Measurements from ENCODE around the gene USP13.

The USP13 gene

GRCh38 chr3:179729981-179730380 is 77.1 kb downstream of the USP13 start:
- DNase-seq (ENCODE audit: low read depth) = no peak
- no peak overlapping the region for H3K4me3 ChIP-seq (ENCODE audit: low read depth, low read length)
- TF ChIP-seq MAX (IDR thresholded peaks at IDR 0.05; ENCODE audit: low read depth, low read length) = no peak
- no peak for TF ChIP-seq MYC (IDR thresholded peaks at IDR 0.05; ENCODE audit: low read depth, low read length)
- TF ChIP-seq POLR2A (IDR thresholded peaks at IDR 0.05; ENCODE audit: extremely low read depth, insufficient read length) = no peak
- no peak for TF ChIP-seq CTCF (IDR thresholded peaks at IDR 0.05; ENCODE audit: low read depth, low read length)

GRCh38 chr3:179730506-179730905 is 77.7 kb downstream of the USP13 start:
- DNase-seq (ENCODE audit: low read depth) = no peak
- TF ChIP-seq MYC (IDR thresholded peaks at IDR 0.05; ENCODE audit: low read depth, low read length) (no peak), POLR2A (IDR thresholded peaks at IDR 0.05; ENCODE audit: extremely low read depth, insufficient read length) (no peak), MAX (IDR thresholded peaks at IDR 0.05; ENCODE audit: low read depth, low read length) (no peak), CTCF (IDR thresholded peaks at IDR 0.05; ENCODE audit: low read depth, low read length) (no peak)

GRCh38 chr3:179731544-179731943 is 78.7 kb downstream of the USP13 start:
- no peak for TF ChIP-seq CTCF (IDR thresholded peaks at IDR 0.05; ENCODE audit: low read depth, low read length)
- no peak for TF ChIP-seq POLR2A (IDR thresholded peaks at IDR 0.05; ENCODE audit: extremely low read depth, insufficient read length)
- no peak for TF ChIP-seq MYC (IDR thresholded peaks at IDR 0.05; ENCODE audit: low read depth, low read length)
- TF ChIP-seq MAX (IDR thresholded peaks at IDR 0.05; ENCODE audit: low read depth, low read length) = no peak
- no peak overlapping the region for H3K4me3 ChIP-seq (ENCODE audit: low read depth, low read length)
- DNase-seq (ENCODE audit: low read depth) = no peak

More at GRCh38 chr3:179730506-179730905, 77.7 kb downstream of the USP13 start:
- H3K4me3 ChIP-seq (ENCODE audit: low read depth, low read length) = no peak overlapping the region

GRCh38 chr3:179732661-179733348 is 80.0 kb downstream of the USP13 start:
- H3K4me3 ChIP-seq (ENCODE audit: low read depth, low read length) = no peak overlapping the region
- DNase-seq (ENCODE audit: low read depth) = no peak
- TF ChIP-seq POLR2A (IDR thresholded peaks at IDR 0.05; ENCODE audit: extremely low read depth, insufficient read length) (no peak), MYC (IDR thresholded peaks at IDR 0.05; ENCODE audit: low read depth, low read length) (no peak), CTCF (IDR thresholded peaks at IDR 0.05; ENCODE audit: low read depth, low read length) (no peak), MAX (IDR thresholded peaks at IDR 0.05; ENCODE audit: low read depth, low read length) (no peak)

- no peak for DNase-seq (ENCODE audit: low read depth)
- TF ChIP-seq MYC (IDR thresholded peaks at IDR 0.05; ENCODE audit: low read depth, low read length) (no peak), POLR2A (IDR thresholded peaks at IDR 0.05; ENCODE audit: extremely low read depth, insufficient read length) (no peak), CTCF (IDR thresholded peaks at IDR 0.05; ENCODE audit: low read depth, low read length) (no peak), MAX (IDR thresholded peaks at IDR 0.05; ENCODE audit: low read depth, low read length) (no peak)
- no peak overlapping the region for H3K4me3 ChIP-seq (ENCODE audit: low read depth, low read length)
These were observed 81.0 kb downstream of the USP13 start for GRCh38 chr3:179733797-179734196.

Measured in NB4 (cell line).